Measurements from ENCODE around the gene C6orf132.

Gene C6orf132

DNA sequence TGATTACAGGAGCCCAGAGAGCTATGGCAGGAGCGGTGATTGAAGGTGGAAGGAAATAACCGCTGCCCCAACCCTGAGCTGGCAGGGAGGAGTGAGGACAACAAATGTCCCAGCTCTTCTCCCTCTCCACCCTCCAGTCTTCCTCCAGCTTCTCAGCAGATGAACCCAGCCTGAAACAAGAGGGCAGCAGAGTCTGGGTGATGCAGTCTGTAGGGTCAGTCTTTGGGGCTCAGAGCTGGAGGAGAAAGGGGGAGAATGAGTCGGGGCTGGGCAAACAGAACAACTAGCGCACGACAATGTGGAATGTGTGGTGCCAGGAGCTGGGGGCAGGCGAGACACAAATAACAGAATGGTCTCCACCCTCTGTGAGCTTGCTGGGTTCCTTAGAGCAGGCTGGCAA, 26.2 kb upstream of the C6orf132 start:
- no peak overlapping the region for H2AFZ ChIP-seq (ENCODE audit: low read length)
- peaks cover 8% of the 10 kb centered on the region for H3K27me3 ChIP-seq (replicated peaks; ENCODE audit: insufficient read depth, low read length)
- H3F3A ChIP-seq (ENCODE audit: insufficient read depth, low read length): no peaks in the 10 kb centered on the region
- no peaks in the 10 kb centered on the region for H3K79me2 ChIP-seq (ENCODE audit: low read length)
- H3K9me3 ChIP-seq (replicated peaks; ENCODE audit: insufficient read depth, low read length): no peaks in the 10 kb centered on the region
- H3K36me3 ChIP-seq (replicated peaks; ENCODE audit: insufficient read depth, low read length): no peaks in the 10 kb centered on the region
- no peak overlapping the region for H3K4me3 ChIP-seq (ENCODE audit: low read length)
- no peaks in the 10 kb centered on the region for H4K20me1 ChIP-seq (ENCODE audit: insufficient read depth, low read length)
- no peaks in the 10 kb centered on the region for H3K9me2 ChIP-seq (replicated peaks; ENCODE audit: insufficient read depth, low read length)
- H3K4me1 ChIP-seq (ENCODE audit: low read length): no peaks in the 10 kb centered on the region
- no peak overlapping the region for H3K27ac ChIP-seq (ENCODE audit: low read length)
- H3K4me2 ChIP-seq (ENCODE audit: low read depth, low read length): no peak overlapping the region
- TF ChIP-seq EZH2phosphoT487 (IDR thresholded peaks at IDR 0.05; ENCODE audit: low read length): no peak
- TF ChIP-seq, protein P1, sequence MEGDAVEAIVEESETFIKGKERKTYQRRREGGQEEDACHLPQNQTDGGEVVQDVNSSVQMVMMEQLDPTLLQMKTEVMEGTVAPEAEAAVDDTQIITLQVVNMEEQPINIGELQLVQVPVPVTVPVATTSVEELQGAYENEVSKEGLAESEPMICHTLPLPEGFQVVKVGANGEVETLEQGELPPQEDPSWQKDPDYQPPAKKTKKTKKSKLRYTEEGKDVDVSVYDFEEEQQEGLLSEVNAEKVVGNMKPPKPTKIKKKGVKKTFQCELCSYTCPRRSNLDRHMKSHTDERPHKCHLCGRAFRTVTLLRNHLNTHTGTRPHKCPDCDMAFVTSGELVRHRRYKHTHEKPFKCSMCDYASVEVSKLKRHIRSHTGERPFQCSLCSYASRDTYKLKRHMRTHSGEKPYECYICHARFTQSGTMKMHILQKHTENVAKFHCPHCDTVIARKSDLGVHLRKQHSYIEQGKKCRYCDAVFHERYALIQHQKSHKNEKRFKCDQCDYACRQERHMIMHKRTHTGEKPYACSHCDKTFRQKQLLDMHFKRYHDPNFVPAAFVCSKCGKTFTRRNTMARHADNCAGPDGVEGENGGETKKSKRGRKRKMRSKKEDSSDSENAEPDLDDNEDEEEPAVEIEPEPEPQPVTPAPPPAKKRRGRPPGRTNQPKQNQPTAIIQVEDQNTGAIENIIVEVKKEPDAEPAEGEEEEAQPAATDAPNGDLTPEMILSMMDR (IDR thresholded peaks at IDR 0.05; ENCODE audit: low read length): no peak
- no peak for TF ChIP-seq EZH2 (optimal IDR thresholded peaks at IDR 0.05; ENCODE audit: low read depth, low read length)
- no peak overlapping the region for H3K9ac ChIP-seq (ENCODE audit: low read length)
- no peak for DNase-seq

DNA sequence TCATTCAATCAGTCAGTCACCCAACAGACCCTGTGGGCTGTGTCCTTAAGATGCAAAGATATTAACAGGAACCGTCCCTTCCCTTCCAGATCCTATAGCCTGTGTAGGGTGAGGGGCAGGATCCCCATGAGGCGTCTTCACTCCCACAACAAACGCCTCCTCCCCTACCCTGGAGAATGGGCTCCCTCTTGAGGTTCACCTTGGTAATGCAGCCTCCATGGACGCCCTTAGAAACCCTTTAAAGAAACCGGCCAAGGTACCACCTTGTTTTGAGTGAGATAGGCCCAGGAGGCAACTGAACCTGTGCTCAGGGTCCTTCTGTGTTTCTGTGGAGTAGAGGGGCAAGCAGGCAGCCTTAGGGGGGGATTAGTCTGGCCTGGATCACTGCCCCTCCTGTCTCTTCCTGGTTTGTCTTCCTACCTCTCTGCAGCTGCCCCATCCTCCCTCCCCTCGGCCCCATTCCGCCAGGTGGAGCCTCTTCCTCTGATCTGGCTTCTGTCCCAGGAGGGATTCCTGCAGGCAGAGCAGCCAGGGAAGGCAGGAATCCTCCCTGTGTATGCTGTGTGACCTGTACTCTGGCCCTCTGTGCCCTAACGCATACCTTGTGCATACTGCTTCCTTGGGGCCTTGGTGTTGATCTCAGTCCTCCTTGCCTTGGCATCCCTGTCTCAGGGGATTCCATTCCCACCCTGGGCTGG, 24.2 kb upstream of the C6orf132 start:
- H3K27ac ChIP-seq (ENCODE audit: low read length): no peak overlapping the region
- no peaks in the 10 kb centered on the region for H3K4me1 ChIP-seq (ENCODE audit: low read length)
- H3K4me2 ChIP-seq (ENCODE audit: low read depth, low read length): peak overlapping the region; percentile 9; the same call in 1 of the 2 replicates
- peak; percentile 59 for DNase-seq
- peaks cover 16% of the 10 kb centered on the region for H3K27me3 ChIP-seq (replicated peaks; ENCODE audit: insufficient read depth, low read length)
- no peaks in the 10 kb centered on the region for H3K36me3 ChIP-seq (replicated peaks; ENCODE audit: insufficient read depth, low read length)
- no peaks in the 10 kb centered on the region for H3K9me3 ChIP-seq (replicated peaks; ENCODE audit: insufficient read depth, low read length)
- no peaks in the 10 kb centered on the region for H3F3A ChIP-seq (ENCODE audit: insufficient read depth, low read length)
- no peaks in the 10 kb centered on the region for H4K20me1 ChIP-seq (ENCODE audit: insufficient read depth, low read length)
- no peak overlapping the region for H3K9ac ChIP-seq (ENCODE audit: low read length)
- H3K9me2 ChIP-seq (replicated peaks; ENCODE audit: insufficient read depth, low read length): no peaks in the 10 kb centered on the region
- no peak overlapping the region for H3K4me3 ChIP-seq (ENCODE audit: low read length)
- H2AFZ ChIP-seq (ENCODE audit: low read length): peak overlapping the region; percentile 62
- TF ChIP-seq EZH2phosphoT487 (IDR thresholded peaks at IDR 0.05; ENCODE audit: low read length): no peak
- no peak for TF ChIP-seq EZH2 (optimal IDR thresholded peaks at IDR 0.05; ENCODE audit: low read depth, low read length)
- TF ChIP-seq, protein P1 (IDR thresholded peaks at IDR 0.05; ENCODE audit: low read length): peak; percentile 89
- H3K79me2 ChIP-seq (ENCODE audit: low read length): no peaks in the 10 kb centered on the region

- Histone ChIP-seq H3K9me3 (replicated peaks; ENCODE audit: insufficient read depth, low read length) (no peaks in the 10 kb centered on the region), H3K9me2 (replicated peaks; ENCODE audit: insufficient read depth, low read length) (no peaks in the 10 kb centered on the region), H3K27ac (ENCODE audit: low read length) (no peak overlapping the region), H3K4me2 (ENCODE audit: low read depth, low read length) (no peak overlapping the region), H3K79me2 (ENCODE audit: low read length) (no peaks in the 10 kb centered on the region), H3K36me3 (replicated peaks; ENCODE audit: insufficient read depth, low read length) (no peaks in the 10 kb centered on the region), H3K4me1 (ENCODE audit: low read length) (no peaks in the 10 kb centered on the region), H3K9ac (ENCODE audit: low read length) (no peak overlapping the region), H3F3A (ENCODE audit: insufficient read depth, low read length) (no peaks in the 10 kb centered on the region), H3K4me3 (ENCODE audit: low read length) (no peak overlapping the region), H3K27me3 (replicated peaks; ENCODE audit: insufficient read depth, low read length) (peaks cover 16% of the 10 kb centered on the region), H4K20me1 (ENCODE audit: insufficient read depth, low read length) (no peaks in the 10 kb centered on the region), H2AFZ (ENCODE audit: low read length) (no peak overlapping the region)
- DNase-seq: no peak
- TF ChIP-seq, protein P1 (IDR thresholded peaks at IDR 0.05; ENCODE audit: low read length): no peak
- no peak for TF ChIP-seq EZH2 (optimal IDR thresholded peaks at IDR 0.05; ENCODE audit: low read depth, low read length)
These were observed 22.6 kb upstream of the C6orf132 start for GRCh38 chr6:42165016-42165415.

All from MM.1S (cell line).